CMK (cell line): ENCODE data around the gene YRDC.

Experiments
- DNase-seq: peaks from one replicate; pipeline ENCODE4 v3.0.0-alpha.2; 2010; ENCODE audit warnings: low read depth

Gene YRDC

DNA sequence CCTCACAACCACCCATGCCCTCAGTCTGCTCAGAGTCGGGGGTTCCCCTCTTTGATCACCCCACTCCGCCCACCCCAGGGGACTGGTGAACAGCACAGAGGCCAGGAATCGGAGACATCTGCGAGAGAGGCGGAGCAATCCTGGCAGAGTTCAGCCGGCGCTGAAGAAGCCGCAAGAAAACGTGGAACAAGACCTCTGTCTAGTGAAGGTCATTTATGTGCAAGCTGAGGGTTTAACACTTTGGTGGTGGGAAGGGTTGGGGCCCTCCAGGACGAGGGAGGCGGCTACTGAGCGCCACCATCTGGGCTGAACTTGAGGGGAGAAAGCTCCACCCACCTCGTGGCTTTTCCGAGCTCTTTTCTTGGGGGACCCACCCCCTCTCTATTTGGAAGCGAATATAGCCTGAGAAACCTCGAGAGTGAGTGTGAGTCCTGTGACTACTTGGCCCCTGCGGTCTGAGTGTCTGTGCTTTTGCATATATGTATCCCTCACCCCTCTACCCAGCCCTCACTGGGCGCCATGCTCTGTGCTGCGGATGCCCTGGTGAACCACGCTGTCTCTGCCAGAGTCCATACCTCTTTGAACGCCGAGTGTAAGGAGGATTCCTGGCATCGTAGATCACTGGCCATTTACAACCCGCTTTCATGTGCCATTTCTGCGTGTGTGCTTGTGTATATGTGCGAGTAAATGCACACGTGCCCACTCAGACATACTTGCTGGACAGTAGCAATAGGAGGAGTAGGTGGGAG lies 41.9 kb downstream of the YRDC start:
- no peak for DNase-seq

DNA sequence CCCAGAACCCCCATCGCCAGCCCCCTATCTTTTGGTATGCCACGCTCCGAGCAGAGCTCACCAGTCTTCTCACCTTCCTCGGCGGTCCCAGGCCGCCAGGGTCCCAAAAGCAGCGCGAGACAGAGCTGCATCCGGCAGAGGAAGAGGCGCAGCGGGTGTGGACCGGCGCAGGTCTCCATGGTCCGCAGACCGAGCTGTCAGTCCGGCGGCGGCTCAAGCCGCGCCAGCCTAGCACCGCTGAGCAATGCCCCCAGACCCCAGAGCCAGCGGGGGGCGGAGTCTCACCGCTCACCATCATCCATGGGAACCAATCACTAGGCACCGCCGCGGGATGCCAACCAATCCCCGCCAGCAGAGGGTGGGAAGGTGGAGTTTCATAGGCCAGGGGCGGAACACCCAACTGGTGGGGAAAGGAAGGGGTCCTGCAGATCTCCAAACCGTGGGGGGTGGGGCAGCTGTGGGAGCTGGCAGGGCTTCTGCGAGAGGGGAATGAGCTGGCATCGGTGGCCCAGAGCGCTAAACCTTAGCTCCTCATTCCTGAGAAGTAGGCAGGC lies 43.0 kb downstream of the YRDC start, which contains the start of gene EPHA10:
TSS of gene EPHA10 (minus strand) at position 233 of the 554 bp plus-strand sequence. CDS start at position 179, 54 bp downstream.
- DNase-seq: no peak

- no peak for DNase-seq
These were observed 43.6 kb downstream of the YRDC start for GRCh38 chr1:37764414-37764825.

DNA sequence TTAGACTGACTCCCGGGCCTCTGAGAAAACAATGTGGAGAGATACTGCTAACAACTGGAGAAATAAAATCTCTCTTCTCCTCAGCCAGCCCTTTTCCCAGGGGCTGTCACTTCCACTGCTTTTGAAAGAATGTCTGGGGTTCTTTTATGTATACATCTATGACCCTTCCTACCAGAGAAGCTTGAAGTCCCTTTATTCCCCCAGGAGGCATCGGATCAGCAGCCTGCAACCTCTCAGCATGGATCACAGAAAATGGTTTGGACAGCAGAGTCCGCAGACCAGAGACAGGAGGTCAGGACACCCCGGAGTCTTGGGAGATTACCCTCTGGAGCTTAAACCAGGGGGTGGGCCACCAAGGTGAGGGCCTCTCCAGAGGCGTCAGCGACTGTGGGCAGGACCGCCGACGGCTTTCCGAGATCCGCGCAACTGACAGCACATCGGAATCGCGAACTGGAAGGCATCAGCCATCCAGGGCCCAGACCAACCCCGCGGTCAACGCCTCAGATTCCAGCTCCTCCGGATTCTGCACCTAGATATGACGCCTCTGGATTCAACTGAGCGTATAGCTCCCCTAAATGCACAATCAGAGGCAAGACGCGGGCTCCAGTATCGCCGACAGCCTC lies 44.1 kb downstream of the YRDC start:
- DNase-seq: no peak

- no peak for DNase-seq
These were observed 45.5 kb downstream of the YRDC start for GRCh38 chr1:37762516-37762915.

DNA sequence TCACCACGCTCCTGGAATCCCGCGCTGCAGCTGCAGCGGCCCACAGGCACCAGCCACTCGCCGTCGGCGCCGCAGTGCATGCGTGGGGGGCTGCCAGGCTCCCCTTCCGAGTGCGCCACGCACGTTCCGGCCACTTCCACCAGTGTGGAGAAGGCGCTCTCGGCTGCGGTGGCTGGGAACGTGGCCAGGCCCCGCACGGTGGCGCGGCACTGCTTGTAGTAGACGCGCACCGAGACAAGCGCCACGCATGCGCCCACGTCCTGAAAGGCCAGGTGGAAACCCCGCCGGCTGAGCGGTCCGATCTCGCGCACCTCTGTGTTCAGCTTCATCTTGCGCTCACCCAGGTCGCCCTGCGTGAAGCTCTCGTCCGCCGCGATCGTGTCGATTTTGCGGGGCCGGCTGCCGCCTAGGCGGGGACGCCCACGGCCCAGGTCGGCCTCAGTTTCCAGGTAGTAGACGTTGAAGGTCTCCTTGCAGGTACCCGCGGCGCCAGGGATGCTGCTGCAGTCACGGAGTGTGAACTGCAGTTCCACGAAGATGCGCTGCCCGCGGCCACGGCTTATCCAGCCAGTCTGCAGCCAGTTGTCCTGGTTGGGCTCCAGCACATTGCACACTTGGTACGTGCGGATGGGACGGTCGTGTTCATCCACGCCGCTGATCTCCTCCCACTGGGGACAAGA lies 46.5 kb downstream of the YRDC start:
- DNase-seq: no peak

- no peak for DNase-seq
These were observed 48.6 kb downstream of the YRDC start for GRCh38 chr1:37759451-37759850.

- peak; percentile 3 for DNase-seq
These were observed 52.0 kb downstream of the YRDC start for GRCh38 chr1:37755951-37756560.

DNA sequence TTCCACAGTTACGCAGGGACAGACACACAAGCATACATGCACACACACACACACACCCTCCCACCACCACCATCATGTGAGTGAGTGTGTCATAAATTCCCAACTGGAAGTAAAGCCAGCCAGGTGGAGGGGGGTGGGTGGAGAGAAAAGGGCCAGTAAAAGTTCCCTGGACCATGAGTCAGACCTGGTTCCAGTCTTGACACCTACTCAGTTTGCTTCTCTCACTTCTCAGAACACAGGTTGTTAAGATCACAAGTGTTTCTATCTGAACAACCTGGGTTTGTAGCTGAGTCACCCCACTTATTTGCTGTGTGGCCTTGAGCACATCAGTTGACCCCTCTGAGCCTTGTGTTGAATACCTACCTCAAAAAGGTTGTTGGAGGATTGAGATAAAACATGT lies 52.7 kb downstream of the YRDC start:
- no peak for DNase-seq

DNA sequence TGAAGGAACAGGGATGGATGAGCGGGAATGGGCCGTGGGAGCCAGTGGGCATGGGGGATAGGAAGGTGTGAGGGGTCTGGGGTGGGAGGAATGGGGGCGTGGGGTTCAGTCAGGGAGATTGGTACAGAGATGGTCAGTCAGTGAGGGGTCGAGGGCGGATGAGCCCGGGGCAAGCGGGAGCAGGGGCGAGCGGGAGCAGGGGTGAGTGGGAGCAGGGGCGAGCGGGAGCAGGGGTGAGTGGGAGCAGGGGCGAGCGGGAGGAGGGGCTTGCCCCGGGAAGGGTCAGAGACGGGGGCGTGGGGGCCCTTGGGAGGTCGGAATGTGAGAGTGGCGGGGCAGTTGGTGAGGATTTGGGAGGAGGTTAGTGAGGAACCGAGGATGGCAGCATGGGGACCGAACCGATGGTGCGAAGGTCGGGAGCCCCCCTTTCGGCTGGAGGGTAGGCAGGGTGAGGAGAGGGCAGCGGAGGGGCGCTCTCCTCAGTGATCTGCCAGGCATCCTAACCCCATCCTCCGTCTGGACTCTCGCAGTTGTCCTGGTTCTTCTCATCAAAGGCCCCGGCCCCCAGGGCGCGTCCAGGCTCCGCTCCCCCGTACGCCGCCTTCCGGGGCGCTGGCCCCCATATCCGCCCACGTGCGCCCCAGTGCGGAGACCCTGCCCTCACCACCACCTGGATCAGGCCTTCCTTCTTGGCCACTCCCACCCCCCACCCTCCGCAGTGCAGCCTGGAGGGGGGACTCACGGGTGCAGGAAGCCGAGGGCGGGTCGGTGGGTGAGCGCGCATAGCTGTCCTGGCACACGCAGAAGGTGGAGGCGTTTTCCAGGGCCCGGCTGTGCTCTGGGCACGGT lies 54.3 kb downstream of the YRDC start:
- no peak for DNase-seq
